COLO668 (cell line): ENCODE results near the gene SRPRB.

Experiments used
- DNase-seq: peaks from one replicate; lab custom pipeline; 2025; ENCODE audit not compliant: unreplicated experiment; lab: John Stamatoyannopoulos, UW

The SRPRB gene, protein sequence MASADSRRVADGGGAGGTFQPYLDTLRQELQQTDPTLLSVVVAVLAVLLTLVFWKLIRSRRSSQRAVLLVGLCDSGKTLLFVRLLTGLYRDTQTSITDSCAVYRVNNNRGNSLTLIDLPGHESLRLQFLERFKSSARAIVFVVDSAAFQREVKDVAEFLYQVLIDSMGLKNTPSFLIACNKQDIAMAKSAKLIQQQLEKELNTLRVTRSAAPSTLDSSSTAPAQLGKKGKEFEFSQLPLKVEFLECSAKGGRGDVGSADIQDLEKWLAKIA

DNA sequence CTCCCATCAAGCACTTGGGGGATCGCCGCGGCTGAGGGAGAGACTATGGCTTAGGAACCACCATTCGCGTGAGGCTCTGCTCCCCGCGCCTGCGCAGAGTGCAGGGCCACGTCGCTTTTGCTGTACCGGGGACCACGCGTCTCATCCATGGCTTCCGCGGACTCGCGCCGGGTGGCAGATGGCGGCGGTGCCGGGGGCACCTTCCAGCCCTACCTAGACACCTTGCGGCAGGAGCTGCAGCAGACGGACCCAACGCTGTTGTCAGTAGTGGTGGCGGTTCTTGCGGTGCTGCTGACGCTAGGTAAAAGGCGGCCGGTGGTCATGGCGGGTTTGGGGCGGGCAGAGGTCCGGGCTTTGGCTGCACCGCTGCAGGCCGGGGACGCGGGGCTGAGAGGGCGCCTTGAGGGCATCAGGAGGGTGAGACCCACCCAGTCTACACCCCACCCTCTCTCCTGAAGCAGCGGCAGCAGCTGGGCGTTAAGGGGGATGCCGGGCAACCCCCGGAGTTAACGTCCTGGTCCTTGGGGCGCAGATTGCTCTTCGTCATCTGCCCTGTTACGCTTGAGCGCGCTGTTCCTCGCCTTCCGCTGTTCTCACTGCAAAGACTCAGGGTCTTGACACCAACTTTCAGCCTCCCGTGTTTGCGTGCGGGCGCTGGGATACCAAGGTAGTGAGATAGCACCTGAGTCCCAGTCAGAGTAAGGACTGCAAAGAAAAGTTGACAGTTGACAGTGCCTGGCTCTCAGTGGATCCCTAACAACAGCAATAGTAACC lies at the start of gene SRPRB:
Gene SRPRB, plus strand, starts transcription at position 114 of the 774 bp plus-strand sequence. Its CDS starts 34 bp downstream, at position 148.
- DNase-seq, result peak; percentile 88

DNA sequence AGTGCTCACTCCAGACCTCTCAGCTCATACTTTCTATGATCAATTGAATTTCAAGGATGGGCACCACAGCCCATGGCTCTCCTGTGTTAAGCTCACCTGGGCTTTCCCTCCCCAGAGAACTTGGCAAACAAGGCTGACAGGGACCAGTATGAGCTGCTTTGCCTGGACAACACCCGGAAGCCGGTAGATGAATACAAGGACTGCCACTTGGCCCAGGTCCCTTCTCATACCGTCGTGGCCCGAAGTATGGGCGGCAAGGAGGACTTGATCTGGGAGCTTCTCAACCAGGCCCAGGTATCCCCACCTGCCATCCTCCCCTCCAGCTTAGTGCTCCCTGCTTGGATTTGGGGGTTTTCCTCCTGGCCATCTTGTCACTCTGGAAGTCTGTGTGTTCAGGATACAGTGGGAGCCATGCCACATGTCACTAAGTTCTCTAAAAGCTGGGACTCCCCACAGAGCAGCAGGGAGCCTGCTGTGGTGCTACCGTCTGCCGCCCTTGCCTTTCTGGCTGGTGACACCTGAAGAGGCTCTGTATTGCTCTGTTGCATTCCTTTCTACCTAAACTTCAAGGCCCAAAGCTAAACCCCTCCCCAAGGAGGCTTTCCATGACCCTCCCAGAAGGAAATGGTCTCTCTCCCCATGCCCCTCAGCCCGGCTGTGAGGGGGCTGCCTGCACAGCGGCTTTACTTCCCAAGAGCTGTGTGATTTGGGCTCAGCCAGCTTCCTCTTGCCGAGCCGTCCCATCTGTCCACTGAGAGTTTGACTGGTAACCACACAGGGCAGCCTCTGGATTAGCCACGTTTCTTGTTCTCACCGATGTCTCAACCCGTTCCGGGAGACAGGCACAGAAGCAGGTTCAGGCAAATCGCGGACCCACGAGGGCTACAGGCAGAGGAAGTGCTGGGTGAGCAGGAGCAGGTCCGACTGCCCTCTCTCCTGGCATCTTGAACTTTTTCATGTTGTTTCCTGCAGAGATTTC lies 48.6 kb upstream of the SRPRB start:
- no peak for DNase-seq

DNA sequence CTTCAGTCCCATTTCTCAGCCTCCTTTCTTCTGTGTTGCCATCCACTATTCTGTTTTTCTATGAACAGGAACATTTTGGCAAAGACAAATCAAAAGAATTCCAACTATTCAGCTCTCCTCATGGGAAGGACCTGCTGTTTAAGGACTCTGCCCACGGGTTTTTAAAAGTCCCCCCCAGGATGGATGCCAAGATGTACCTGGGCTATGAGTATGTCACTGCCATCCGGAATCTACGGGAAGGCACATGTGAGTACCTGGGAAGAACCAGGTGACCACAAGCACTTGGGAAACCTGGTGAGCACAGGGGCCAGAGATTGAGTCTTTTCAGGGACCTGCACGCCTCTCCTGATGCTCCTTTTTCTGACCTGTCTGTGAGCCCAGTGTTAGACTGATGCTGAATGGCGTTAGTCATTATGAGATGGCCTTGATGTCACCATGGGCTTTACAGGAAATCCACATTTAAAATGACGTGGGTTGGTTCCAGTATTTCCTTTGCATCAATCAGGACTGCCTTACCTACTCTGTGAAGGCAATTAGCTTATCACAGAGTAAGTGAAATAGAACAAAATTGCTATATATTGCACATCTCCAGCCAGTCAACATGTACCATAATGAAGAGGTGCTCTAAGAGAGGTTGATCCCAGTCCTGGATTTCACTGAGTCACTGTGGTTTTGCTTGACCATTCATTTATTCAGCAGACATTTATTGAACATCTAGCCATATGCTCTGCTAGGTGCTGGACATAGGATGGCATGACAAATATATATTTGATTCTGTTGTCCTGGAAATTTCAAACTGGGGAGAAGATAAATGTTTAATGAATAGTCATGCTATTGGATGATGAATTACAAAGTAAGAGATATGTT lies 47.7 kb upstream of the SRPRB start:
- no peak for DNase-seq

DNA sequence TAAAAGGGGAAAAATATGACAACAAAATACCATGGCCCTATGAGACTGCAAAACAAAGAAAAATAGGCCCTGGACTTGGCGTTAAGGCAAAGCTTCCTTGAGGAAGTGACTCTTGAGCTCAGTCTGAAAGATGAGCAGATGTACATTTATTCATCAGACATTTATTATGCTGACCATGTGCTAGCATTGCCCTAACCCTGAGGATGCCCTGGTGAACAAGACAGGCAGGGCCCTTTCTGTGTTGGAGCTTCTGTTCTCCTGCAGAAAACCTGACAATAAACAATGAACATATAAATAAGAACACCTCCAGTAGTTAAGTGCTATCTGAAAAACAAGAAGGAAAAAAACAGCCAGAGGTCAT lies 47.1 kb upstream of the SRPRB start:
- DNase-seq, result no peak

DNA sequence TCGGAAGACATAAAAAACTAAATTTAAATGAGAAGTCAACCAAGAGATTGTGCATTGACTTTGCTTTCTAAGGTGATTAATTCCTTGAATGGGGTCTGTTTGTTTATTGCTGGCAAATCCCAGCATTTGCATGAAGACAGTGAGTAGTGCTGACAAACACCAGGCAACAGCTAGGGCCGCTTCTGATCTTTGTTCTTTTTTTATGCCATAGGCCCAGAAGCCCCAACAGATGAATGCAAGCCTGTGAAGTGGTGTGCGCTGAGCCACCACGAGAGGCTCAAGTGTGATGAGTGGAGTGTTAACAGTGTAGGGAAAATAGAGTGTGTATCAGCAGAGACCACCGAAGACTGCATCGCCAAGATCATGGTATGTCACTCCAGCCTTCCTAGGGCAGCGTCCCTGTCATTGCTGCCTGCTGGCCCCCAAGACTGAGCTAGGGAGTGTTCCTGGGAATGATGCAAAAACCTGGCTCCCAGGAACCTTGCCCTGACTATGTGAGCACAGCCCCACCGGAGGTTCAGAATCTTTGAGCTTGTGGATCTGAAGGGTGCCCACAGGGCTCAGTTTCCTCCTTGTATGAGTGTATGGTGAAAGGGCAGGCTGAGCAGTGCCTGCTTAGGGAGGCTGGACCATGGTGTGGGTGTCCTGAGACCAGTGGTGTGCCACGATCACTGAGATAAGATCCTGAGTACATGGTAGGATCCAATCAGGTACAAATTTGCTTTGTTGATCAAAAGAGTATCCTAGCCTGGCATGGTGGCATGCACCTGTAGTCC lies 46.5 kb upstream of the SRPRB start:
- no peak for DNase-seq

DNA sequence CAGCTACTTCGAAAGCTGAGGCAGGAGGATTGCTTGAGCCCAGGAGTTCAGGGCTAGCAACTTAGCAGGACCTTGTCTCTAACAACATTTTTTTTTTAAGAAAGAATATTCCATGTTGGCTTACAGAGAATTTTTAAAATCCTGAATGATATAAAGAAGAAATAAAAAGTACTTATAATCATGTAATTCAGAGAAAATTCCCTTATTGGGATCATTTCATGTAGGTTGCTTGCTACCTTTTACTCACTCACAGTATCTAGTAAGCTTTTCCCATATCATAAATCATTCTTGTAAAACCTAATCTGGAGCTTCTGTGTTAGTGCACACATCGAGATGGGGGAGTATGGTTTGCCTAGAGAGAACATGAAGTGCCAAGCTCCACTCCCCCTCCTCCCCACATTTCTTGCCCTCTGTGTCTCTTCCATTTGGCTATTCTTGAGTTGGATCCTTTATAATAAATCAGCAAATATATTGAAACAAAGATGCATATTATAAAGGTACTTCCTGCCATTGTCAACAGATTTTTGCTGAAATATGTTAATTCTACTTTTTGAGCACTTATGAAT lies 45.8 kb upstream of the SRPRB start:
- DNase-seq, result no peak

DNA sequence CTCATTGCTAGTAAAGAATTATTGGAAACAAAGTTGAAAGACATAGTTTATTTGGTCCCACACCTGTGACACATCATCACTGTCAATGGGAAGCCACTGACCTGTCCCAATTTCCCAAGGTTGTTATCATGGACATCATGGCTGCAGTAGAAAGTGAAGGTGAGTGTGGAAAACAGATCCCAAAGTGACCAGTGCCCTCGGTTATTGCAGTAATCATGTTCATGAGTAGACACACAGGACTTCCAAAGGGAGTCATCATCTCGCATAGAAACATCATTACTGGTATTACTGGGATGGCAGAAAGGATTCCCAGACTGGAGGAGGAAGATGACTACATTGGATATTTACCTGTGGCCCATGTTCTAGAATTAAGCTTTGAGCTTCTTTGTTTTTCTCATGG lies 44.7 kb upstream of the SRPRB start:
- DNase-seq, result no peak

DNA sequence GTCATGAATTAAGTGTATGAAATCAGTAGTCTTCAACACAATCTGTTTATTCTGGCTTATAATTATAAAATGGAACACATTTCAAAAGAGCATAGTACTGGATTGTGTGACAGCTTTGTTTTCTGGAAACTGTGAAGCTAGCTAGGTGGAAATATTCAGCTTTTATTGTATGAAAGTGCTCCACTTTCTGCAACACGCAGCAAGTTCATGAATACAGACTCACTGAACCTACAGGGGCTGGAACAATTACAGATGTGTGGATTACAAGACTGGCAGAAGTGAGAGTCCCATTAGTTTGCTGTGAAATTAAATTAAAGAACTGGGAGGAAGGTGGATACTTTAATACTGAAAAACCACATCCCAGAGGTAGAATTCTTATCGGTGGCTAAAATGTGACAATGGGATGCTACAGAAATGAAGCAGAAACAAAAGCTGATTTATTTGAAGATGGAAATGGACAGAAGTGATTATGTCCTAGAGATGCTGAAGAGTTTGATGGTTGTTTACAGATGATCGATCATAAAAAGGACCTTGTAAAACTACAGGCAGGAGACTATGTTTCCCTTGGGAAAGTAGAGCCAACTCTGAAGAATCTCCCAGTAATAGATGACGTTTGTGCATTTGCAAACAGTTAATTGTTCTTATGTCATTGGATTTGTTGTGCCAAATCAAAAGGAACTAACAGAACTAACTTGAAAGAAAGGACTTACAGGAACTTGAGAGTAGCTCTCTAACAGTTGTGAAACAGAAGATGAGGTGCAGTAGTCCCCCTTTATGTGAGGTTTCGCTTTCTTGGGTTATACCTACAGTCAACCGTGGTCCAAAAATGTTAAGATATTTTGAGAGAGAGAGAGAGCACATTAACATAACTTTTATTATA lies 43.8 kb upstream of the SRPRB start:
- no peak for DNase-seq

DNA sequence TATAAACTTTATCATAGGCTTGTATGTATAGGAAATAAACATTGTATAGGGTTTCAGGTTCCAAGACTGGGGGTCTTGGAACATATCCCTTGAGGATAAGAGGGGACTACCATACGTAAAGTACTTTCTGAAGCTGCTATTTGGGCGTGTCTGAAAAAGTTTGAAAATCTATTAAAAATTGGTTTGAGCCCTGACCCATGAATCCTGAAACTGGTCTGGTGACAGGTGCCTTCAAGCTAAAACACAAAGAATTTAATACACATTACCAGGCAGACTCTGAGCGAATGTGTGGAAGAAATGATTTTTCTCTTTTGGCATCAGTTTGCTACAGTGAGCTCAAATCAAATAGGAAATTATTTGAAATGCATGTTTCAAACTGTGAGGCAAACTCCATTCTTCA lies 43.1 kb upstream of the SRPRB start:
- DNase-seq, result no peak

DNA sequence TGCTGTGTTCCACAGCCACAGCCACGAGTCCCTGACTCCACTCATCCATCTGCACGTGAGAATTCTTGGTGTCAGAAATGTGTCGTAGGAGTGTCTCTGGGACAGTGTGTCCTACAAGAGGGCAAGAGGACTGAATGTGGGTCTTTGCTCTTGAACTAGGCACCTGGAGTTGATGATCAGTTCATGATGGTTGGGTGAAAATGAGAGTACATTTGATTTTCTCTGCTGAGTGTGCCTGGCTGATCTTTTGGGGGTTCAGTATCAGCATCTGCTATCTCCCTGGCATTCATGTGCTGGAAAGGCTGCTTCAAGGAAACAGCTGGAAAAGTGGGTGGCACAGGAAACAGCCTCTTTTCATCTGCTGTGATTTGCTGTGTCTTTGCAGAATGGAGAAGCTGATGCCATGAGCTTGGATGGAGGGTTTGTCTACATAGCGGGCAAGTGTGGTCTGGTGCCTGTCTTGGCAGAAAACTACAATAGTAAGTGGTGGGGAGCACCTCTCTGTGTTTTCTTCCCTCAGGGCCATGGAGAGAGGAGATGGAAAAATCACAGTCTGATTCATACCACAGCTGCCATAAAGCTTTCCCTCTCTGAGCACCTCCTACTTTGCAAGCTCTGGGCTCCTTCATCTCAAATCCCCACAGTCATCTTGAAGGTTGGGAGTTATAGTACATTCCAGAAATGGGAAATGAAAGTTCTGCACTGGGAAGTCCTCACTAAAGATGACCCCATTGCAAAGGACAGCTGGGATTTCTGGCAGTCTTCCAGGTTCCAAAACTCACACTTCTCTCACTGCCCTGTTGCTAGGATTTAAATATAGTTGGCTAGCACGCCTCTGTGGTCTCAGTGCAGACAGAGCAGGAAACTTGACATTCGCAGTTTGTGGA lies 41.6 kb upstream of the SRPRB start:
- no peak for DNase-seq

DNA sequence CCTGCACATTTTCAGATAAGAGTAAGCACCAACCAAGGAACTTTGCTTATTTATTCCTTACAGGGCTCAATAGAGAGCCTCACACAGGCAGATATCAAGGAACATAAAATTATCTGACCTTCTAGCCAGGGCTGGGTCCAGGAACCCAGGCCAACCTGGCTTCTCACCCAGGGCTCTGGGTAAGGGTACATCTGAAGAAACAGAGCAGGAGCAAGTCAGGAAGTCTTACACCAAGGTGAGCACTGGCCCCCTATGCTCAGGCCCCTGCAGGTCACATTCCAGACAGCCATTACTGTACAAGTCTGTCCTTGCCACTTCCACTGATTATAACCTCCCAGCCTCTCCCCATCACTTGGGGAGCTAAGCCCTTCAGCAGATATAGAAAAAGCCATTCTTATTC lies 40.4 kb upstream of the SRPRB start:
- no peak for DNase-seq

DNA sequence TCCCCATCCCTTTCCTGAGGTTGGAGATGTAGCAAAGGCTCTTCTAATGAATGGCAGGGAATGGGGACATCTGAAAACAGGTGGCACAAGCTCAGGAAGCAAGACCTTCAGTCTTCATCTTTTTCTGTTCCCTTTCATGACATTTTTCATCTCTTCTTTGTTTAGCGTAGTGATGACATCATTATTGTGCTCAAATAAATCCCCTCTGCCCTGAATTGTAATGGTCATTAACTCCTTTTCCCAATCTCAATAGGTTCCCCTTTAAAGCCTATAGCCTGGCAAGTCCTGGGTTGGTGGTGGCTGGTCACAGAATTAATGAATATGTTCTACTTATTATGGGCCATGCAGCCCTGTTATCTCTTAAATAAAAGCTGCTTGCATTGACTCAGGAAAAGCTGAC lies 38.0 kb upstream of the SRPRB start:
- DNase-seq, result no peak

DNA sequence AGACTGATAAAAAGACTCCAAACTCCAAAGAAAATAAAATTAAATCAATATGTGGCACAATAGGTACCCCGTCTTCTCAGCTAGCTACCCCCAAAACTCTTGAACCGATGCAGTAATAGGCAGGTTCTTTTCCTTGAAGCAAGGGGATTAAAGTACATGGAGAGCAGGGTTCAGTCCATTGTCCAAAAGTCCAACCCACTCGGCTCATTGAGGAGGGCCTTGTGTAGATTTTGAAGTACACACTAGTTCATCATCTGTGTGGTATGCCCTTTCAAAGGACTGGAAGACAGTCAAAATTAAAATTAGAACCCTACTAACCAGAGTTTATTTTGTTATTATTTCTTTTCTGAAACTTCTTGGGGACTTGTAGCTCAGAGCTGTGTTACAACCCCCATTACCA lies 36.1 kb upstream of the SRPRB start:
- DNase-seq, result no peak

DNA sequence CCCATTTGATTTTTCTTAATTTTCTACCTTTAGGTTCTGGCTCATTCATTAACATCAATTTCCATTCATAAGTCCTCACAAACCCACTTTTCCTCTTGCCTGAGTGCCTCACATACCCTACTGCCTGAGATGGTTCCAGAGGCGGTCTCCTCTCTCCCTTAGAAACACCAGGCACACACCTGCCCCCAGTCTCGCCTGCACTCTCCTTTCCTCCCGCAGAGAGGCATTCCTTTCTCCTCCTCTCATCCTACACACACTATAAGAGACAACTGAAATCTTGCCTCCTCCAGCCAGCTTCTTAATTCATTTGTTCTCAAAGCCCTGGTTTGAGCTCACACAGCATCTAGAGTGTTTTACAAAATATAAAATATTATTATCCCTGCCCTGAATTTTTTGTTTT lies 31.9 kb upstream of the SRPRB start:
- DNase-seq, result no peak

DNA sequence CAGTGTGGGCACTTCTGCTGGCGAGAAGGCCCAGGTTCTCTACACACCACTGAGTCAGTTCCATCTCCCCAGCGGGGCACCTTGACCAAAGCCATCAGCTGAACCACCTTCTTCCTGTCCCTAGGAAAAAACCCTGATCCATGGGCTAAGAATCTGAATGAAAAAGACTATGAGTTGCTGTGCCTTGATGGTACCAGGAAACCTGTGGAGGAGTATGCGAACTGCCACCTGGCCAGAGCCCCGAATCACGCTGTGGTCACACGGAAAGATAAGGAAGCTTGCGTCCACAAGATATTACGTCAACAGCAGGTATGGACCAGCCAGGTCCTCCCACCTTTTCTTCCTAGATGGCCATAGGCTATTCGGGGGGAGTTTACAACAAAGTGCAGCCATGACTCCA lies 30.3 kb upstream of the SRPRB start:
- no peak for DNase-seq

DNA sequence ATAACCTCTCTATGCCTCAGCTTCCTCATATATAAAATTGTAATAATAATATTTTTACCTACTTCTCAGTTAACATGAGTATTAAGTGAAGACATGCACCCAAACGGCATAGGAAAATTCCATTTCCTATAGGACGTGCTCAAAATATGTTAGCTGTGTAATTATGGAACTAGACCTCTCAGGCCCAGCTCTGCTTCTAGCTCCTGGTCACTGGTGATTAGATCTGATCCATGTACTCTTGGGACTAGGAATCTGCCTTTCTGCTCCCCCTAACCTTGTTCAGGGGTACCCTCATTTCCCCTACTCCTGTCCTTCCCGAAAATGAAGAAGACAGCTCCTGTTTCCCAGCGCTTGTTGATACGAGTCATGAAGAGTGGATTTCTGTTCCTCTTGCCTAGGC lies 29.8 kb upstream of the SRPRB start:
- no peak for DNase-seq

DNA sequence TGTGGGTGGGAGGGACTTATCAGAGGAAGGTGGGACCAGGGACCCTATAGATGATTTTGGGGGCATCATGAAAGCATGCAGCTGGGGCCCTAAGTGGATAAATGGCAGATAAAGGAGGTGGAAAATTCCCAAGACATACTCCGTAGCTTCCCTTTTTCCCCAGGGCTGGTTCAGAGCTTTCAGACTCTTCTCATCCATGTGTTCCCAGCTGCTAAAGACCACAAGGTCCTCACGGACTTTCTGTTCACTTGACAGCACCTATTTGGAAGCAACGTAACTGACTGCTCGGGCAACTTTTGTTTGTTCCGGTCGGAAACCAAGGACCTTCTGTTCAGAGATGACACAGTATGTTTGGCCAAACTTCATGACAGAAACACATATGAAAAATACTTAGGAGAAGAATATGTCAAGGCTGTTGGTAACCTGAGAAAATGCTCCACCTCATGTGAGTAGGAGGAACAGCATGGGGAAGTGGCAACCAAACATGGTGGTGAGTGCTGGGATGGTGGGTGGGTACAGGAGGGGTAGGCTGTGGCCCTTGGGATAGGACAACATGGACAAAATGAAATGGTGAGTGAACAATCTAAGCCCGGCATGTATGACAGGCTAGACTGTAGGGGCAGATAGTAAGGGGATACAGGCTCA lies 28.7 kb upstream of the SRPRB start:
- no peak for DNase-seq
